RPMI8226 (cell line): ENCODE data around the gene FAM124B.

ENCODE experiments used
- DNase-seq: peaks from one replicate; pipeline ENCODE4 v3.0.0-alpha.2; 2015

The FAM124B gene

GRCh38 chr2:224401641-224402342 lies at the start of gene FAM124B:
TSS of gene FAM124B (minus strand) at chr2:224402107. CDS start at chr2:224401768, 339 bp downstream.
- no peak for DNase-seq

- DNase-seq = peak; percentile 4
These were observed 47.6 kb upstream of the FAM124B start for GRCh38 chr2:224449212-224450147.

- DNase-seq = no peak
These were observed 46.3 kb upstream of the FAM124B start for GRCh38 chr2:224448236-224448635.

- DNase-seq = no peak
These were observed 42.9 kb upstream of the FAM124B start for GRCh38 chr2:224444783-224445182.

GRCh38 chr2:224444021-224444420 lies 42.1 kb upstream of the FAM124B start:
- no peak for DNase-seq

GRCh38 chr2:224442071-224442967 lies 40.4 kb upstream of the FAM124B start:
- DNase-seq = no peak

GRCh38 chr2:224440988-224441387 lies 39.1 kb upstream of the FAM124B start:
- DNase-seq = no peak

GRCh38 chr2:224438726-224439125 lies 36.8 kb upstream of the FAM124B start:
- DNase-seq = no peak

GRCh38 chr2:224436634-224437033 lies 34.7 kb upstream of the FAM124B start:
- no peak for DNase-seq

GRCh38 chr2:224434618-224435017 lies 32.7 kb upstream of the FAM124B start:
- DNase-seq = no peak

- no peak for DNase-seq
These were observed 31.5 kb upstream of the FAM124B start for GRCh38 chr2:224433442-224433841.

- DNase-seq = no peak
These were observed 30.2 kb upstream of the FAM124B start for GRCh38 chr2:224432003-224432579.

- DNase-seq = no peak
These were observed 27.5 kb upstream of the FAM124B start for GRCh38 chr2:224429441-224429810.

GRCh38 chr2:224428787-224429440 lies 27.0 kb upstream of the FAM124B start:
- DNase-seq = no peak

- DNase-seq = no peak
These were observed 25.6 kb upstream of the FAM124B start for GRCh38 chr2:224427471-224427870.

- DNase-seq = no peak
These were observed 24.7 kb upstream of the FAM124B start for GRCh38 chr2:224426656-224427055.

GRCh38 chr2:224421065-224421464 lies 19.2 kb upstream of the FAM124B start:
- no peak for DNase-seq

- DNase-seq = no peak
These were observed 16.0 kb upstream of the FAM124B start for GRCh38 chr2:224417947-224418346.

GRCh38 chr2:224417361-224417729 lies 15.4 kb upstream of the FAM124B start:
- DNase-seq = no peak

- DNase-seq = no peak
These were observed 14.9 kb upstream of the FAM124B start for GRCh38 chr2:224416656-224417360.

- DNase-seq = no peak
These were observed 11.5 kb upstream of the FAM124B start for GRCh38 chr2:224413381-224413780.
